Caco-2 (cell line): ENCODE results near the gene MPPED1. TPM values are rescaled to one million over a fixed set of nuclear protein-coding genes. Genes with fewer than 3 reads are reported as not detected.

ENCODE experiments used
- BruUV-seq: library from RNA; stranded (reverse); fragments of 400-500 nt; replicated peaks from 2 replicates; lab custom pipeline; 2021; lab: Mats Ljungman, UMichigan
- CTCF ChIA-PET: fragments of 300-600 bp; sonication (Branson Sonifier 250); formaldehyde crosslinking; loops from one replicate; lab custom pipeline; 2022; ENCODE audit warnings: antibody characterized with exemption; lab: Charles Lee
- POLR2A ChIA-PET: fragments of 300-600 bp; sonication (Branson Sonifier 250); formaldehyde crosslinking; loops from one replicate; lab custom pipeline; 2022; ENCODE audit warnings: antibody characterized with exemption; lab: Charles Lee
- DNase-seq, 2 experiments: peaks; one replicate each; pipeline versions ENCODE4 v3.0.0 to v3.0.0-alpha.2; 2020 to 2022
- H3K27me3 ChIP-seq: replicated peaks from 2 replicates; pipeline ENCODE4 v1.6.0; 2011; ENCODE audit warnings: low read length; ENCODE audit not compliant: control insufficient read depth, insufficient read depth
- H3K36me3 ChIP-seq: 2 replicates; pipeline ENCODE4 v1.5.1; 2011; ENCODE audit warnings: low read length; ENCODE audit not compliant: control insufficient read depth, insufficient read depth
- H3K4me1 ChIP-seq: fragments of 250-450 bp; sonication (Bioruptor Pico); 2 replicates; pipeline ENCODE4 v1.5.1; 2020; ENCODE audit warnings: mild to moderate bottlenecking
- H3K4me3 ChIP-seq: 2 replicates; pipeline ENCODE4 v1.5.1; 2011; ENCODE audit warnings: low read depth, mild to moderate bottlenecking, control low read depth, low read length
- H3K9me3 ChIP-seq: fragments of 250-450 bp; sonication (Bioruptor Pico); 2 replicates; pipeline ENCODE4 v1.5.1; 2020; ENCODE audit warnings: mild to moderate bottlenecking, moderate library complexity
- H3K27ac Mint-ChIP-seq: one replicate; pipeline ENCODE4 v1.8.0; 2022; ENCODE audit warnings: mixed read lengths; ENCODE audit not compliant: unreplicated experiment
- H3K27me3 Mint-ChIP-seq: one replicate; pipeline ENCODE4 v1.8.0; 2022; ENCODE audit warnings: mixed read lengths; ENCODE audit not compliant: insufficient read depth, unreplicated experiment
- H3K36me3 Mint-ChIP-seq: one replicate; pipeline ENCODE4 v1.8.0; 2022; ENCODE audit warnings: mild to moderate bottlenecking, mixed read lengths; ENCODE audit not compliant: insufficient read depth, unreplicated experiment
- H3K4me1 Mint-ChIP-seq: one replicate; pipeline ENCODE4 v1.8.0; 2022; ENCODE audit warnings: low read depth, mixed read lengths; ENCODE audit not compliant: unreplicated experiment
- H3K4me3 Mint-ChIP-seq: one replicate; pipeline ENCODE4 v1.8.0; 2022; ENCODE audit warnings: mild to moderate bottlenecking, moderate library complexity, mixed read lengths; ENCODE audit not compliant: unreplicated experiment
- H3K9me3 Mint-ChIP-seq: one replicate; pipeline ENCODE4 v1.8.0; 2022; ENCODE audit warnings: mixed read lengths; ENCODE audit not compliant: unreplicated experiment
- CTCF ChIP-seq, 2 experiments: fragments of 200-600 bp in 1 of 2; IDR thresholded peaks; 1 replicate in 1 of 2; 2 replicates in 1 of 2; pipeline versions ENCODE4 v1.5.1 to v1.8.0; 2011 to 2022; ENCODE audit warnings: antibody characterized with exemption in 1 of 2, control low read depth in 1 of 2, inconsistent platforms in 1 of 2, low read depth in 1 of 2, low read length in 1 of 2, mild to moderate bottlenecking in 1 of 2, moderate library complexity in 1 of 2; ENCODE audit not compliant: insufficient read depth in 1 of 2, severe bottlenecking in 1 of 2, unreplicated experiment in 1 of 2
- intact Hi-C: fragments of 100-400 bp; cut with micrococcal nuclease; formaldehyde crosslinking; loops from one replicate; pipeline ENCODE4 v1.10.0; 2022; ENCODE audit not compliant: unreplicated experiment
- total RNA-seq: library from RNA; stranded (reverse); gene quantifications from 2 replicates; pipeline ENCODE4 v1.2.3, GENCODE V29; 2022

Gene MPPED1
- total RNA-seq, 1 experiment from 2014 or later, result not detected

GRCh38 chr22:43514476-43515157, 102.8 kb downstream of the MPPED1 start:
- Mint-ChIP-seq H3K27me3 (peaks cover 8% of the 10 kb centered on the region), H3K4me1 (no peaks in the 10 kb centered on the region), H3K27ac (no peak overlapping the region), H3K36me3 (no peaks in the 10 kb centered on the region), H3K9me3 (no peaks in the 10 kb centered on the region), H3K4me3 (no peak overlapping the region)
- no peaks in the 10 kb centered on the region for H3K9me3 ChIP-seq
- DNase-seq, result no peak
- no peaks in the 10 kb centered on the region for H3K4me1 ChIP-seq
- no peak overlapping the region for H3K4me3 ChIP-seq
- no peaks in the 10 kb centered on the region for H3K27me3 ChIP-seq
- intact Hi-C loops, result no loop called here
- BruUV-seq, result no TSS peak
- no peaks in the 10 kb centered on the region for H3K36me3 ChIP-seq
- CTCF ChIA-PET, result no interaction called here
- POLR2A ChIA-PET, result no interaction called here
- TF ChIP-seq CTCF (IDR thresholded peaks at IDR 0.05; ENCODE audit: insufficient read depth in 1 of 2, low read depth in 1 of 2, low read length in 1 of 2, severe bottlenecking in 1 of 2, unreplicated experiment in 1 of 2), result no peak

GRCh38 chr22:43515411-43515810, 103.6 kb downstream of the MPPED1 start:
- intact Hi-C loops, result no loop called here
- no peaks in the 10 kb centered on the region for H3K9me3 ChIP-seq
- H3K4me1 ChIP-seq, result no peaks in the 10 kb centered on the region
- Mint-ChIP-seq H3K4me3 (no peak overlapping the region), H3K27ac (no peak overlapping the region), H3K4me1 (no peaks in the 10 kb centered on the region), H3K27me3 (peaks cover 8% of the 10 kb centered on the region), H3K36me3 (no peaks in the 10 kb centered on the region), H3K9me3 (no peaks in the 10 kb centered on the region)
- no TSS peak for BruUV-seq
- no peak for DNase-seq
- no peaks in the 10 kb centered on the region for H3K36me3 ChIP-seq
- H3K4me3 ChIP-seq, result no peak overlapping the region
- no peaks in the 10 kb centered on the region for H3K27me3 ChIP-seq
- TF ChIP-seq CTCF (IDR thresholded peaks at IDR 0.05; ENCODE audit: insufficient read depth in 1 of 2, low read depth in 1 of 2, low read length in 1 of 2, severe bottlenecking in 1 of 2, unreplicated experiment in 1 of 2), result no peak
- ChIA-PET POLR2A (interaction anchor here (0.6 kb wide), 1 partner anchor 74 kb away, joined by 4 read pairs; no protein-coding TSS in a partner anchor), CTCF (no interaction called here)

GRCh38 chr22:43515902-43516301, 104.1 kb downstream of the MPPED1 start:
- no peak for DNase-seq
- Histone ChIP-seq H3K36me3 (no peaks in the 10 kb centered on the region), H3K27me3 (no peaks in the 10 kb centered on the region), H3K9me3 (no peaks in the 10 kb centered on the region), H3K4me3 (no peak overlapping the region), H3K4me1 (no peaks in the 10 kb centered on the region)
- H3K4me3 Mint-ChIP-seq, result no peak overlapping the region
- no peak overlapping the region for H3K27ac Mint-ChIP-seq
- CTCF ChIA-PET, result no interaction called here
- no peaks in the 10 kb centered on the region for H3K4me1 Mint-ChIP-seq
- peaks cover 8% of the 10 kb centered on the region for H3K27me3 Mint-ChIP-seq
- intact Hi-C loops, result no loop called here
- no TSS peak for BruUV-seq
- no peaks in the 10 kb centered on the region for H3K9me3 Mint-ChIP-seq
- no peak for TF ChIP-seq CTCF (IDR thresholded peaks at IDR 0.05; ENCODE audit: insufficient read depth in 1 of 2, low read depth in 1 of 2, low read length in 1 of 2, severe bottlenecking in 1 of 2, unreplicated experiment in 1 of 2)
- H3K36me3 Mint-ChIP-seq, result no peaks in the 10 kb centered on the region
- POLR2A ChIA-PET, result interaction anchor here (0.6 kb wide), 1 partner anchor 74 kb away, joined by 4 read pairs; no protein-coding TSS in a partner anchor
